WTC11 (cell line): Measurements from ENCODE around the gene TMEM175. TPM values are rescaled to one million over a fixed set of nuclear protein-coding genes. Genes with fewer than 3 reads are reported as not detected.

Source experiments
- ATAC-seq: fragments of 200-7000 bp; cut with Tn5 transposase; 2 replicates; pipeline ENCODE4 v1.10.0; 2021; ENCODE audit warnings: mild to moderate bottlenecking, moderate library complexity
- CTCF ChIA-PET: fragments of 300-600 bp; sonication (Branson Sonifier 250); formaldehyde crosslinking; loops from one replicate; lab custom pipeline; 2021; ENCODE audit warnings: antibody characterized with exemption; lab: Charles Lee
- POLR2A ChIA-PET: fragments of 350-600 bp; sonication (Branson Sonifier 250); formaldehyde crosslinking; loops from one replicate; lab custom pipeline; 2021; ENCODE audit warnings: antibody characterized with exemption; lab: Charles Lee
- DNase-seq: peaks from one replicate; pipeline ENCODE4 v3.0.0; 2021; ENCODE audit warnings: low spot score
- H3K27ac Mint-ChIP-seq: 2 replicates; pipeline ENCODE4 v1.8.0; 2021; ENCODE audit warnings: mixed read lengths
- H3K27me3 Mint-ChIP-seq: 2 replicates; pipeline ENCODE4 v1.8.0; 2021; ENCODE audit warnings: low read depth, mild to moderate bottlenecking, moderate library complexity, mixed read lengths
- H3K36me3 Mint-ChIP-seq: 2 replicates; pipeline ENCODE4 v1.8.0; 2021; ENCODE audit warnings: mixed read lengths
- H3K4me1 Mint-ChIP-seq: 2 replicates; pipeline ENCODE4 v1.8.0; 2022; ENCODE audit warnings: mixed read lengths
- H3K4me3 Mint-ChIP-seq: 2 replicates; pipeline ENCODE4 v1.8.0; 2021; ENCODE audit warnings: mild to moderate bottlenecking, moderate library complexity, mixed read lengths
- H3K9me3 Mint-ChIP-seq: 2 replicates; pipeline ENCODE4 v1.8.0; 2021; ENCODE audit warnings: mixed read lengths
- ATF1 ChIP-seq: sonication (generic); formaldehyde crosslinking; IDR thresholded peaks from 2 replicates; pipeline ENCODE4 v1.8.1; 2023; ENCODE audit warnings: mild to moderate bottlenecking, moderate library complexity, missing genetic modification reagents
- ATF3 ChIP-seq: sonication (generic); formaldehyde crosslinking; conservative IDR thresholded peaks from 2 replicates; pipeline ENCODE4 v1.8.1; 2022; ENCODE audit warnings: mild to moderate bottlenecking, missing genetic modification reagents
- E2F5 ChIP-seq: sonication (generic); formaldehyde crosslinking; IDR thresholded peaks from 2 replicates; pipeline ENCODE4 v1.8.1; 2022; ENCODE audit warnings: mild to moderate bottlenecking, moderate library complexity, missing genetic modification reagents
- FOXP4 ChIP-seq: sonication (generic); formaldehyde crosslinking; IDR thresholded peaks from 2 replicates; pipeline ENCODE4 v1.8.0; 2022; ENCODE audit warnings: mild to moderate bottlenecking, missing genetic modification reagents
- KAT7 ChIP-seq: sonication (generic); formaldehyde crosslinking; IDR thresholded peaks from 2 replicates; pipeline ENCODE4 v1.8.1; 2023; ENCODE audit warnings: missing genetic modification reagents, mild to moderate bottlenecking, borderline replicate concordance
- NFE2L1 ChIP-seq: sonication (generic); formaldehyde crosslinking; IDR thresholded peaks from 2 replicates; pipeline ENCODE4 v1.8.1; 2023; ENCODE audit warnings: missing genetic modification reagents
- NFYB ChIP-seq: sonication (generic); formaldehyde crosslinking; conservative IDR thresholded peaks from 2 replicates; pipeline ENCODE4 v1.8.0; 2022; ENCODE audit warnings: low read depth, missing genetic modification reagents
- PRDM15 ChIP-seq: sonication (generic); formaldehyde crosslinking; IDR thresholded peaks from 2 replicates; pipeline ENCODE4 v1.8.0; 2022; ENCODE audit warnings: missing genetic modification reagents
- SMAD3 ChIP-seq: sonication (generic); formaldehyde crosslinking; IDR thresholded peaks from 2 replicates; pipeline ENCODE4 v1.8.0; 2022; ENCODE audit warnings: missing genetic modification reagents, mild to moderate bottlenecking, borderline replicate concordance
- ZBTB21 ChIP-seq: sonication (generic); formaldehyde crosslinking; IDR thresholded peaks from 2 replicates; pipeline ENCODE4 v1.8.1; 2023; ENCODE audit warnings: mild to moderate bottlenecking, missing genetic modification reagents, borderline replicate concordance
- ZNF121 ChIP-seq: sonication (generic); formaldehyde crosslinking; IDR thresholded peaks from 2 replicates; pipeline ENCODE4 v1.8.0; 2023; ENCODE audit warnings: missing genetic modification reagents
- ZNF138 ChIP-seq: sonication (generic); formaldehyde crosslinking; conservative IDR thresholded peaks from 2 replicates; pipeline ENCODE4 v1.8.1; 2022; ENCODE audit warnings: mild to moderate bottlenecking, moderate library complexity, missing genetic modification reagents
- ZNF219 ChIP-seq: sonication (generic); formaldehyde crosslinking; IDR thresholded peaks from 2 replicates; pipeline ENCODE4 v1.8.0; 2023; ENCODE audit warnings: missing genetic modification reagents, mild to moderate bottlenecking, borderline replicate concordance
- ZNF232 ChIP-seq: sonication (generic); formaldehyde crosslinking; IDR thresholded peaks from 2 replicates; pipeline ENCODE4 v1.8.0; 2022; ENCODE audit warnings: mild to moderate bottlenecking, missing genetic modification reagents
- ZNF532 ChIP-seq: fragments of 250-450 bp; sonication (Bioruptor Pico); IDR thresholded peaks from 2 replicates; pipeline ENCODE4 v1.9.0; 2021; ENCODE audit warnings: mild to moderate bottlenecking, borderline replicate concordance
- total RNA-seq: library from RNA; stranded (reverse); gene quantifications from 3 replicates; pipeline ENCODE4 v1.2.3, GENCODE V29; 2021
- TF ChIP-seq, protein P1 (sequence below): sonication (generic); formaldehyde crosslinking; IDR thresholded peaks from 2 replicates; pipeline ENCODE4 v1.8.0; 2022; ENCODE audit warnings: mild to moderate bottlenecking, missing genetic modification reagents

The TMEM175 gene
- total RNA-seq, 1 experiment from 2014 or later = 9.2 TPM

GRCh38 chr4:891747-892146, 40.5 kb upstream of the TMEM175 start (continued):
- TF ChIP-seq ATF1 (no peak), ZNF219 (CRISPR knock-in tag) (no peak)

- DNase-seq = no peak
- peaks cover 5% of the 10 kb centered on the region for H3K36me3 Mint-ChIP-seq
- H3K4me1 Mint-ChIP-seq = no peaks in the 10 kb centered on the region
- no peak overlapping the region for H3K27ac Mint-ChIP-seq
- no peaks in the 10 kb centered on the region for H3K27me3 Mint-ChIP-seq
- no peak for TF ChIP-seq FOXP4
- no peak for TF ChIP-seq ATF1
- no peak for TF ChIP-seq ZNF219 (CRISPR knock-in tag)
- TF ChIP-seq, protein P1, sequence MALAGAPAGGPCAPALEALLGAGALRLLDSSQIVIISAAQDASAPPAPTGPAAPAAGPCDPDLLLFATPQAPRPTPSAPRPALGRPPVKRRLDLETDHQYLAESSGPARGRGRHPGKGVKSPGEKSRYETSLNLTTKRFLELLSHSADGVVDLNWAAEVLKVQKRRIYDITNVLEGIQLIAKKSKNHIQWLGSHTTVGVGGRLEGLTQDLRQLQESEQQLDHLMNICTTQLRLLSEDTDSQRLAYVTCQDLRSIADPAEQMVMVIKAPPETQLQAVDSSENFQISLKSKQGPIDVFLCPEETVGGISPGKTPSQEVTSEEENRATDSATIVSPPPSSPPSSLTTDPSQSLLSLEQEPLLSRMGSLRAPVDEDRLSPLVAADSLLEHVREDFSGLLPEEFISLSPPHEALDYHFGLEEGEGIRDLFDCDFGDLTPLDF = no peak
- no peak for TF ChIP-seq ZNF232 (CRISPR knock-in tag)
- no peak for TF ChIP-seq ZBTB21
- TF ChIP-seq ZNF138 = no peak
- TF ChIP-seq NFYB (CRISPR knock-in tag) = no peak
- TF ChIP-seq SMAD3 (CRISPR knock-in tag) = no peak
- no peak for TF ChIP-seq KAT7 (CRISPR knock-in tag)
- no peak for TF ChIP-seq ZNF121 (CRISPR knock-in tag)
- no peak for TF ChIP-seq ZNF532 (CRISPR knock-in tag)
- ChIA-PET POLR2A (no interaction called here), CTCF (interaction anchor here (1.5 to 2.7 kb wide), 3 partner anchors 63 to 209 kb away, joined by 7 to 11 read pairs (median 10); no protein-coding TSS in a partner anchor)
- H3K4me3 Mint-ChIP-seq = no peak overlapping the region
- H3K9me3 Mint-ChIP-seq = peaks cover 3% of the 10 kb centered on the region
- no peak for ATAC-seq
Measured at GRCh38 chr4:892780-893179, 39.5 kb upstream of the TMEM175 start.

DNA sequence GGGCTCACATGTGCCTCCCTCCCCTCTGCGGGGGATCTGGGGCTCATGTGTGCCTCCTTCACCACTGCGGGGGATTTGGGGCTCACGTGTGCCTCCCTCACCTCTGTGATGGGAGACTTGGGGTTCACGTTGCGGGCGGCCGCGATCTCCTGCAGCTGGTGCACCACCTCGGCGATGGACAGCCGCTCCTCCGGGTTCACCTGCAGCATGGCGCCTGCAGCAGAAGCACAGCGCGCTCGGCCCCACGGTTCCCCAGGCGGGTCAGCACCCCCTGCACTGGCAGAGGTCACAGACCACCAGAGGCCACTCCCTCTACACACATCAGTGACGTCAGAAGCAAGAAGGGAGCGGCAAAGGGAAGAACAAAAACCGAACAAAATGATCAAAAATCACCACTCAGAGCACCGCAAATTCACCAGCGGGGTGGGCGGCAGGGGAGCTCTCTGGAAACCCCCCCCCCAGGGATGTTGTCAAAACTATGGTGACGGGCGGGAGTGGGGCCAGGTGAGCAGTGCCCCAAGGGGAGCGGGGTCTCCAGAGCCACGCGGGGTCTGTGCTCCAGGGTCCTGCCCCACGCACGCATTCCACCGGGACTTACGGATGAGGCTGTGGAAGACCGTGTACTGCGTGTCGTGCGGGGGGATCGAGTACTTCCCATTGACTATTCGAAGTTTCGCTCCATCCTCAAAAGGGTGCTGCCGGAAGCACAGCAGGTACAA, 38.8 kb upstream of the TMEM175 start:
- H3K27me3 Mint-ChIP-seq = no peaks in the 10 kb centered on the region
- ChIA-PET CTCF (no interaction called here), POLR2A (no interaction called here)
- no peak for DNase-seq
- H3K4me3 Mint-ChIP-seq = no peak overlapping the region
- no peak overlapping the region for H3K27ac Mint-ChIP-seq
- TF ChIP-seq NFE2L1 (no peak), PRDM15 (CRISPR knock-in tag) (no peak), ATF3 (no peak), E2F5 (no peak)
- no peaks in the 10 kb centered on the region for H3K4me1 Mint-ChIP-seq
- H3K9me3 Mint-ChIP-seq = no peaks in the 10 kb centered on the region
- no peak for ATAC-seq
- no peaks in the 10 kb centered on the region; the same call in none of the 2 replicates for H3K36me3 Mint-ChIP-seq
